WERI-Rb-1 (cell line): Measurements from ENCODE around the gene HACD4.

Source experiments
- DNase-seq: peaks from one replicate; pipeline ENCODE4 v3.0.0-alpha.2; 2020
- H3K27ac ChIP-seq: fragments of 250-450 bp; sonication (Bioruptor Pico); 2 replicates; pipeline ENCODE4 v1.5.1; 2020; ENCODE audit warnings: mild to moderate bottlenecking, moderate library complexity
- H3K27me3 ChIP-seq: fragments of 250-450 bp; sonication (Bioruptor Pico); 2 replicates; pipeline ENCODE4 v1.5.1; 2021; ENCODE audit warnings: mild to moderate bottlenecking, low read depth, moderate library complexity; ENCODE audit not compliant: insufficient read depth, severe bottlenecking
- H3K36me3 ChIP-seq: fragments of 250-450 bp; sonication (Bioruptor Pico); 2 replicates; pipeline ENCODE4 v1.5.1; 2020; ENCODE audit warnings: mild to moderate bottlenecking, moderate library complexity
- H3K4me3 ChIP-seq: 2 replicates; pipeline ENCODE4 v1.5.1; 2011; ENCODE audit warnings: low read depth, mild to moderate bottlenecking, control low read depth, low read length
- H3K9me3 ChIP-seq: fragments of 250-450 bp; sonication (Bioruptor Pico); 2 replicates; pipeline ENCODE4 v1.5.1; 2021; ENCODE audit warnings: mild to moderate bottlenecking, moderate library complexity; ENCODE audit not compliant: severe bottlenecking
- TF ChIP-seq, protein P1 (sequence below): IDR thresholded peaks from 2 replicates; pipeline ENCODE4 v1.5.1; 2011; ENCODE audit warnings: low read depth, mild to moderate bottlenecking, control low read depth, inconsistent platforms, low read length

Gene HACD4

DNA sequence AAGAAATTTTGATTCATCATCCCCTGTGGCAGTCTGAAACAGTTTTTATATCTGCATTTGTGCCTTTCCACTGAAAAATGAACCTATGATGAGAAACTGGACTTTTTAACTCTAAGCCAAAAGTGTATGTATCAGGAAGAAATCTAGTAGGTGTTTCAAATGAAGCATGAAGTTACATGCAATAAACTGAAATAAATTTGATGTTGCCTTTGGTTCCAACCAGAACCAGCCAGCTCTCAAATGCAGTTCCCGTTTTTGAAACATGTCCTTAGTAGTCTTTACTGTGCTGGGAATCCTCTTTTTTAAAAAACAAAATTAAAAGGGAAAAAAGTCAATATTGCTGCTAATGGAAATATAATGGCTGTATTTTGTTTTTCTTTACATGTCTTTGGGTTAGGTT, 43.9 kb downstream of the HACD4 start:
- Histone ChIP-seq H3K36me3 (no peaks in the 10 kb centered on the region), H3K9me3 (no peaks in the 10 kb centered on the region), H3K27me3 (no peaks in the 10 kb centered on the region), H3K4me3 (no peak overlapping the region), H3K27ac (no peak overlapping the region)
- no peak for DNase-seq
- TF ChIP-seq, protein P1, sequence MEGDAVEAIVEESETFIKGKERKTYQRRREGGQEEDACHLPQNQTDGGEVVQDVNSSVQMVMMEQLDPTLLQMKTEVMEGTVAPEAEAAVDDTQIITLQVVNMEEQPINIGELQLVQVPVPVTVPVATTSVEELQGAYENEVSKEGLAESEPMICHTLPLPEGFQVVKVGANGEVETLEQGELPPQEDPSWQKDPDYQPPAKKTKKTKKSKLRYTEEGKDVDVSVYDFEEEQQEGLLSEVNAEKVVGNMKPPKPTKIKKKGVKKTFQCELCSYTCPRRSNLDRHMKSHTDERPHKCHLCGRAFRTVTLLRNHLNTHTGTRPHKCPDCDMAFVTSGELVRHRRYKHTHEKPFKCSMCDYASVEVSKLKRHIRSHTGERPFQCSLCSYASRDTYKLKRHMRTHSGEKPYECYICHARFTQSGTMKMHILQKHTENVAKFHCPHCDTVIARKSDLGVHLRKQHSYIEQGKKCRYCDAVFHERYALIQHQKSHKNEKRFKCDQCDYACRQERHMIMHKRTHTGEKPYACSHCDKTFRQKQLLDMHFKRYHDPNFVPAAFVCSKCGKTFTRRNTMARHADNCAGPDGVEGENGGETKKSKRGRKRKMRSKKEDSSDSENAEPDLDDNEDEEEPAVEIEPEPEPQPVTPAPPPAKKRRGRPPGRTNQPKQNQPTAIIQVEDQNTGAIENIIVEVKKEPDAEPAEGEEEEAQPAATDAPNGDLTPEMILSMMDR, result no peak

DNA sequence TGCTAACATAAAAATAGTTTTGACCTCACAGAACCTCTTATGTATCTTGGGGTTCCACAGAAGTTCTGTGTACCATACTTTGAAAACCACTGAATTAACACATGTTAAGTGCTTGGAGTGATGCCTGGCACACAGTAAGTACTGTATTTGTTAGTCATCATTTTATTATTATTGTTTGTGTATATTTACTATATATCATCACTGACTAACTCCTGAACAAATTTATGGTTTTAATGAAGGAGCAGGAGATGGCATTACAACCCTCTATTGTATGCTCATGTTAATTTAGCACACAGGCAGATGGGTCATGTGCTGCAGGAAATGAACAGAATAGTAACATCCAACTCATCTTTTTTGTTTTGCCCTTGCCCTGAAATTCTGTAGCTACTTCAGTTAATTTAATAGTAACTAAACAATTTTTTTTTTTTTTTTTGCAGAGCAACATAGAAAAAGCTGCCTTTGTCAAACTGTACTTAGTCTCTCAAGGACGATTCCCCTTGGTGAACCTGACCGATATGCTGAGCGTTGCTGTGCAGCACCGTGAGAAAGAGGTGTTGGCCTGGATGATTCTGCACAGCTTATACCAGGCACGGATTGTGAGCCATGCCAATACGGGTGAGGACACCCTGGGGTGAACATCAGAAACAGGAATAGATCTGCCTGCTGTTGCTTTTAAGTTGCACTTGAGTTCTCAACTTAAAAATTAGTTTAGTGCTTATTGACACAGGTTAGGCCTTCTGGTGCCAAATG, 45.4 kb downstream of the HACD4 start:
- H3K36me3 ChIP-seq, result no peaks in the 10 kb centered on the region
- H3K9me3 ChIP-seq, result no peaks in the 10 kb centered on the region
- no peak for DNase-seq
- no peaks in the 10 kb centered on the region for H3K27me3 ChIP-seq
- H3K4me3 ChIP-seq, result no peak overlapping the region
- TF ChIP-seq, protein P1, result no peak
- no peak overlapping the region for H3K27ac ChIP-seq

DNA sequence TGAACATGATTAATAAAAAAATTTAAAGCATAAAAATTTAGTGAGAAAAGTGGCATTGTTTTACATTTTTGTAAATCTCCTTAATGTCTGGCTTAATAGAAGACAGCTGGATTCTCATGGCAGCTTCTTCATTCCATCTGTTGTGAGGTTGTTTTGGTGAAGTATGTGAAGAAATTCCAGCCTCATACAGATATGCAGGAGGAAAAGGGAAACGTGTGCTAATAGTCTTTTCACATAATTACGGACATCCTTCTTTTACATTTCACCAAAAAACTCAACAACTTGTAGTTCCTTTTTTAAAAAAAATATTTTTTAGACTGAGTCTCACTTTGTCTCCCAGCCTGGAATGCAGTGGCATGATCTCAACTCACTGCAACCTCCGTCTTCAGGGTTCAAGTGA, 46.9 kb downstream of the HACD4 start:
- no peak overlapping the region for H3K4me3 ChIP-seq
- TF ChIP-seq, protein P1, result no peak
- H3K27ac ChIP-seq, result no peak overlapping the region
- H3K9me3 ChIP-seq, result no peaks in the 10 kb centered on the region
- H3K36me3 ChIP-seq, result no peaks in the 10 kb centered on the region
- DNase-seq, result no peak
- no peaks in the 10 kb centered on the region for H3K27me3 ChIP-seq

DNA sequence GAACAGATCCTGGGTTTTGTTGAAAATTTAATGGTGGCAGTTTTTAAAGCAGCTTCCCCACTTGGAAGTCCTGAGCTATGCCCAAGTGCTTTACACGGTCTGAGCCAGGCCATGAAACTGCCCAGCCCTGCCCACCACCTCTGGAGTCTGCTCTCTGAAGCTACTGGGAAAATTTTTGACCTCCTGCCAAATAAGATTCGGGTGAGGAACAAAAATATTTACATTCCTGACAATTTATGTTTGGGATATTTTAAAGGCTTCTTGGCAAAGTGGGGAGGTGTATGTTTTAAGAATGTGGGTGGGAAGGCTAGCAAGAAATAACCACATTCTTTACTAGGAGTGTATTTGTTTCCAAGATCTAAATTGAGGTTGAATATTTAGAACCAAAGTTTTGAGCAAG, 50.0 kb downstream of the HACD4 start:
- Histone ChIP-seq H3K27me3 (no peaks in the 10 kb centered on the region), H3K9me3 (no peaks in the 10 kb centered on the region), H3K36me3 (no peaks in the 10 kb centered on the region), H3K4me3 (no peak overlapping the region), H3K27ac (no peak overlapping the region)
- DNase-seq, result no peak
- TF ChIP-seq, protein P1, result no peak

DNA sequence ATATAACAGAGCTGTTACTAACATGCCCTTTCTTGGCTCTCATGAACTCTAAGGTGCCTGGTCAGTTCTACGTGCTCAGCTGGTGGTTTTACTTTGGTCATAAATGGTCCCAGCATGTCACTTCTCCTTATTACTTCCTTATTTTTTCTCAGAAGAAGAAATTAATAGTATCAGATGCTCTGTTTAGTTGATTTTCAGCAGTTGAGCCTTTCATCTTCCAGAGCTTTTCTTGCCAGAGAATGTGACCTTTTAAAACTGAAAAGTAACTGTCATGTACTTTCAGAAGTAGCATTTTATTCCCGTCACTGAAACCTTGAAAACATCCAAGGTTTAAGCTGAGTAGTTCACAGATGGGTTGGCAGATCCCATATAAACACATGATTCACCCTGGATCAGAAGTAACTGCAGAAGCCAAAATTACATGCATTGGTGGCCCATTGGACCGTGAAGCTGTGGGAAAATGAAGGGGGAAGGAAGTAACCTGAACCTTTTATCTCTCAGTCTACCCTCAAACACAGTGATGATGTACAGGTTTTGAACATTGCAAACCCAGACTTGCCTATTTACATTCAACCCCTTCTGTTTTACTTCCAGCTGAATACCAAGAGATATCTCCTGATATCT, 50.5 kb downstream of the HACD4 start:
- TF ChIP-seq, protein P1, result no peak
- Histone ChIP-seq H3K27me3 (no peaks in the 10 kb centered on the region), H3K4me3 (no peak overlapping the region), H3K9me3 (no peaks in the 10 kb centered on the region), H3K36me3 (no peaks in the 10 kb centered on the region), H3K27ac (no peak overlapping the region)
- no peak for DNase-seq
